Measurements from ENCODE around the gene RPS15. TPM values are rescaled to one million over a fixed set of nuclear protein-coding genes. Genes with fewer than 3 reads are reported as not detected.

Gene RPS15
- total and polyA plus RNA-seq, 9 of the 15 experiments (the other 6 are each of a cell fraction or from before 2014, with no cell fraction given): 605 to 2,791 (median 957) TPM

GRCh38 chr19:1406774-1407527, 31.2 kb upstream of the RPS15 start (continued):
- TF ChIP-seq RAD21 (CRISPR knock-in tag; conservative IDR thresholded peaks at IDR 0.05 in 1 of 2, IDR thresholded peaks at IDR 0.05 in 1 of 2) (peak; percentile 10 to 32; a peak in 2 of 4 replicates), ZNF354B (CRISPR knock-in tag; IDR thresholded peaks at IDR 0.05) (no peak), THAP12 (CRISPR knock-in tag; IDR thresholded peaks at IDR 0.05) (peak; percentile 63), ZNF589 (CRISPR knock-in tag; IDR thresholded peaks at IDR 0.05; ENCODE audit: low read depth) (peak; percentile 98), KDM5B (IDR thresholded peaks at IDR 0.05; ENCODE audit: insufficient replicate concordance, low read depth, low read length) (peak; percentile 60), HNRNPUL1 (IDR thresholded peaks at IDR 0.05; ENCODE audit: low read length) (no peak), DACH1 (IDR thresholded peaks at IDR 0.05; ENCODE audit: partially characterized antibody) (peak; percentile 92), HLTF (IDR thresholded peaks at IDR 0.05) (peak; percentile 45; the same call in 1 of the 2 replicates), MAX (CRISPR knock-in tag; IDR thresholded peaks at IDR 0.05) (peak; percentile 95)

Data from K562 (cell line).